Thyroid gland (tissue), 4 donors: Measurements from ENCODE around the gene AK3. TPM values are rescaled to one million over a fixed set of nuclear protein-coding genes. Genes with fewer than 3 reads are reported as not detected.

ENCODE experiments used
- DNase-seq, 2 donors: peaks; one replicate each; pipeline ENCODE4 v3.0.0-alpha.2; 2019
- H3K27ac ChIP-seq, 3 donors: fragments of 200-600 bp; sonication (generic); 1 replicate in 2 of 3; 2 replicates in 1 of 3; pipeline ENCODE4 v1.5.1; 2016 to 2019; ENCODE audit warnings: mild to moderate bottlenecking in 1 of 3, moderate library complexity in 1 of 3
- H3K27me3 ChIP-seq: fragments of 200-600 bp; sonication (generic); one replicate; pipeline ENCODE4 v1.5.1; 2019
- H3K36me3 ChIP-seq, 2 donors: fragments of 200-600 bp; sonication (generic); one replicate each; pipeline ENCODE4 v1.5.1; 2016 to 2019
- H3K4me1 ChIP-seq, 2 donors: fragments of 200-600 bp; sonication (generic); one replicate each; pipeline ENCODE4 v1.5.1; 2017 to 2019
- H3K4me3 ChIP-seq, 3 donors: fragments of 200-600 bp; sonication (generic); replicated peaks in 1 of 3; 1 replicate in 2 of 3; 2 replicates in 1 of 3; pipeline ENCODE4 v1.5.1; 2016; ENCODE audit warnings: mild to moderate bottlenecking in 1 of 3
- H3K9me3 ChIP-seq: fragments of 200-600 bp; sonication (generic); one replicate; pipeline ENCODE4 v1.5.1; 2017
- POLR2A ChIP-seq, 2 donors: fragments of 450-650 bp; IDR thresholded peaks; one replicate each; pipeline ENCODE4 v1.6.1; 2017; ENCODE audit warnings: antibody characterized with exemption in 2 of 2, mild to moderate bottlenecking in 2 of 2, moderate library complexity in 1 of 2
- WGBS, 2 donors: methylation state at CpG; one replicate each; pipeline ENCODE4 v1.1.5; 2017; 5-methylcytosine and 5-hydroxymethylcytosine counted together
- intact Hi-C: fragments of 100-400 bp; cut with DNase I; formaldehyde crosslinking; loops from one replicate; pipeline ENCODE4 v1.15.1; 2023
- total RNA-seq, 4 donors: library from RNA; depleted of rRNA; stranded (reverse); fragments of >200 nt; gene quantifications; one replicate each; pipeline ENCODE4 v1.2.3, GENCODE V29; 2016
- TF ChIP-seq, protein P1 (sequence below), 6 experiments: fragments of 200-600 bp in 3 of 6; fragments of 450-650 bp in 3 of 6; sonication (generic) in 3 of 6; IDR thresholded peaks; one replicate each; pipeline ENCODE4 v1.5.1; 2016 to 2019; ENCODE audit warnings: antibody characterized with exemption in 6 of 6, mild to moderate bottlenecking in 2 of 6, inconsistent platforms in 1 of 6, moderate library complexity in 1 of 6

Gene AK3
- total RNA-seq, 4 donors from 2014 or later = 90.1 to 101 (median 92.7) TPM

DNA sequence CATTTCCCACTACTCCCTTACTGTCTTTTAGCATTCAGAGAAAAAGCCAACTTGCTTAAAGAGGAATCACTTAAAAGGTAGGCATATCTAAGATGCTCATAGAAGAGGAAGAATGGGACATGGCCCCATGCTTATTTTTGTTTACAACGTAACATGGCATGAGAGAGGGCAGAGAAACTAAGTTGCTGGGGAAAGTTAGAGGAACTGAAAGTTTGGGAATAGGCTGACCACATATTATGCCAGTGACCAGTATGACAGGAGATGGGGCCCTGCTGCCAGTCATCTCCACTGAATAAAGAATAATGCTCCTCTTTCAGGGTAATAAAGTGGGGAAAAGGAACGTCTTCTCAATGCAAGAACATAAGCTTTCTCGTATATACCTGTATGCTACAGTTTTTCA, 77.0 kb downstream of the AK3 start:
- H3K9me3 ChIP-seq = no peaks in the 10 kb centered on the region
- DNase-seq = no peak
- peak overlapping the region in 2 of 3 donors; percentile 27 to 91 for H3K27ac ChIP-seq
- H3K4me1 ChIP-seq = peaks cover 28 to 29% of the 10 kb centered on the region in 2 donors
- WGBS, 2 donors = 88 to 92% methylated on average over 3 of the region's 3 CpGs
- TF ChIP-seq, protein P1, sequence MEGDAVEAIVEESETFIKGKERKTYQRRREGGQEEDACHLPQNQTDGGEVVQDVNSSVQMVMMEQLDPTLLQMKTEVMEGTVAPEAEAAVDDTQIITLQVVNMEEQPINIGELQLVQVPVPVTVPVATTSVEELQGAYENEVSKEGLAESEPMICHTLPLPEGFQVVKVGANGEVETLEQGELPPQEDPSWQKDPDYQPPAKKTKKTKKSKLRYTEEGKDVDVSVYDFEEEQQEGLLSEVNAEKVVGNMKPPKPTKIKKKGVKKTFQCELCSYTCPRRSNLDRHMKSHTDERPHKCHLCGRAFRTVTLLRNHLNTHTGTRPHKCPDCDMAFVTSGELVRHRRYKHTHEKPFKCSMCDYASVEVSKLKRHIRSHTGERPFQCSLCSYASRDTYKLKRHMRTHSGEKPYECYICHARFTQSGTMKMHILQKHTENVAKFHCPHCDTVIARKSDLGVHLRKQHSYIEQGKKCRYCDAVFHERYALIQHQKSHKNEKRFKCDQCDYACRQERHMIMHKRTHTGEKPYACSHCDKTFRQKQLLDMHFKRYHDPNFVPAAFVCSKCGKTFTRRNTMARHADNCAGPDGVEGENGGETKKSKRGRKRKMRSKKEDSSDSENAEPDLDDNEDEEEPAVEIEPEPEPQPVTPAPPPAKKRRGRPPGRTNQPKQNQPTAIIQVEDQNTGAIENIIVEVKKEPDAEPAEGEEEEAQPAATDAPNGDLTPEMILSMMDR (IDR thresholded peaks at IDR 0.05) = no peak
- no peak for TF ChIP-seq POLR2A (IDR thresholded peaks at IDR 0.05)
- intact Hi-C loops = no loop called here
- H3K36me3 ChIP-seq = no peaks in the 10 kb centered on the region
- H3K27me3 ChIP-seq = no peaks in the 10 kb centered on the region
- no peak overlapping the region for H3K4me3 ChIP-seq

DNA sequence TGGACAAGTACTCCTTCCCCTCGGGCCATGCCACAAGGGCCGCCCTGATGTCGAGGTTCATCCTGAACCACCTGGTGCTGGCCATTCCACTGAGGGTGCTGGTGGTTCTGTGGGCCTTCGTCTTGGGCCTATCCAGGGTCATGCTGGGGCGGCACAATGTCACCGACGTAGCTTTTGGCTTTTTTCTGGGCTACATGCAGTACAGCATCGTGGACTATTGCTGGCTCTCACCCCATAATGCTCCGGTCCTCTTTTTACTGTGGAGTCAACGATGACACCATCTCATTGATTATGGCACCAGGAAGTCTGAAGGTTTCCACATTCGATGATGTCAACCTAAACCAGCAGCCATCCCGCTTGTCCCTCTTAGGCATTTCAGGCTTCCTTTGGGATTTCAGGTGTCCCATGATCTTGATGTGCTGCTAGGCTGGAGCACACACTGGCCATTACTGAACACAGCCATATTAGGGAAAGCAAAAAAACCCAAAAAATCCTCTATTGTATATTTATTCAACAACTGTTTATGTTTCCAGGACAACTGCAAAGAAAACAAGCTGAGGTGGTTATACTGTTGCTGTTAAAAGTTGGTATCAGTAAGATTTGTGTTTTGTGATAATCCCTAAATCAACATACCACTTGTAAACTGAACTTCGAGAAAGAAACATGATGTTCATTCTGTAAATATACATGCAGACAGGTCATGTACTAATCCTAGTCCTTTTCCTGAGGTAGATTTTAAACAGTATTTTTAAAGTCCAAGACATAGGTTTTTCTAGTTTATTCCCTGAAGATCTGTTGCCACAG, 77.8 kb downstream of the AK3 start:
- 55 to 63% methylated on average over 13 of the region's 13 CpGs for WGBS, 2 donors
- intact Hi-C loops = no loop called here

DNA sequence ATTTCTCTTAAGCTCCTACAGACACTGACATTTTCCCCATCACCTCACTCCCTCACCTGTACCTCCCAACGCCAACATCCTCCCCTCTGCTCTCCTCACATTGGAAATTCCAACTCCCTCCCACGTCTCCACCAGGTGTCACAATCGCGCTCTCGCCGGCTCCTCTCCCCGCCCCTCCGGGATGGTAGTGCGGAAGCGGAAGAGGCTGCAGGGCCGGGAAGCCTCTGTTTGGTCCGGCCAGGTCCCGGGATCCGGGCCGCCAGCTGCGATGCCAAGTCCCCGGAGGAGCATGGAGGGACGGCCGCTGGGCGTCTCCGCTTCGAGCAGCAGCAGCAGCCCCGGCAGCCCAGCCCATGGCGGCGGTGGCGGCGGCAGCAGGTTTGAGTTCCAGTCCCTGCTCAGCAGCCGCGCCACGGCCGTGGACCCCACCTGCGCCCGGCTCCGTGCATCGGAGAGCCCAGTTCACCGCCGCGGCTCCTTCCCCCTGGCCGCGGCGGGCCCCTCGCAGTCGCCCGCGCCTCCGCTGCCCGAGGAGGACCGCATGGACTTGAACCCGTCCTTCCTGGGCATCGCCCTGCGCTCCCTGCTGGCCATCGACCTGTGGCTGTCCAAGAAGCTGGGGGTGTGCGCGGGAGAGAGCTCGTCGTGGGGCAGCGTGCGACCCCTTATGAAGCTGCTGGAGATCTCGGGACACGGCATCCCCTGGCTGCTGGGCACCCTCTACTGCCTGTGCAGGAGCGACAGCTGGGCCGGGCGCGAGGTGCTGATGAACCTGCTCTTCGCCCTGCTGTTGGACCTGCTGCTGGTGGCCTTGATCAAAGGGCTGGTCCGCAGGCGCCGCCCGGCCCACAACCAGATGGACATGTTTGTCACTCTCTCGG, 78.7 kb downstream of the AK3 start, which contains the start of gene PLPP6:
PLPP6 (plus strand) TSS at position 187 of the 881 bp plus-strand sequence; CDS start at position 269, 82 bp downstream.
- Histone ChIP-seq H3K27ac (peak within 1 kb of the TSS; percentile 53 to 91 (median 75)), H3K36me3 (no peaks in the 10 kb centered on the region), H3K4me3 (peak within 1 kb of the TSS; percentile 74 to 88 (median 80)), H3K4me1 (peaks cover 29 to 33% of the 10 kb centered on the region in 2 donors), H3K9me3 (no peaks in the 10 kb centered on the region), H3K27me3 (no peaks in the 10 kb centered on the region)
- TF ChIP-seq, protein P1 (IDR thresholded peaks at IDR 0.05) = peak; percentile 9 to 68 (median 58)
- TF ChIP-seq POLR2A (IDR thresholded peaks at IDR 0.05) = peak in 1 of 2 donors; percentile 86
- intact Hi-C loops = no loop called here
- peak; percentile 91 to 94 for DNase-seq
- 1 to 2% methylated on average over 21 to 27 of the region's 70 CpGs for WGBS, 2 donors

More for the DNA sequence above, 77.8 kb downstream of the AK3 start:
- H3K36me3 ChIP-seq = no peaks in the 10 kb centered on the region
- H3K4me1 ChIP-seq = peaks cover 28 to 29% of the 10 kb centered on the region in 2 donors
- H3K27me3 ChIP-seq = no peaks in the 10 kb centered on the region
- peak overlapping the region; percentile 53 to 91 (median 75) for H3K27ac ChIP-seq
- no peak for TF ChIP-seq POLR2A (IDR thresholded peaks at IDR 0.05)
- TF ChIP-seq, protein P1 (IDR thresholded peaks at IDR 0.05) = no peak
- H3K4me3 ChIP-seq = peak overlapping the region; percentile 74 to 88 (median 80)
- H3K9me3 ChIP-seq = no peaks in the 10 kb centered on the region
- DNase-seq = no peak

DNA sequence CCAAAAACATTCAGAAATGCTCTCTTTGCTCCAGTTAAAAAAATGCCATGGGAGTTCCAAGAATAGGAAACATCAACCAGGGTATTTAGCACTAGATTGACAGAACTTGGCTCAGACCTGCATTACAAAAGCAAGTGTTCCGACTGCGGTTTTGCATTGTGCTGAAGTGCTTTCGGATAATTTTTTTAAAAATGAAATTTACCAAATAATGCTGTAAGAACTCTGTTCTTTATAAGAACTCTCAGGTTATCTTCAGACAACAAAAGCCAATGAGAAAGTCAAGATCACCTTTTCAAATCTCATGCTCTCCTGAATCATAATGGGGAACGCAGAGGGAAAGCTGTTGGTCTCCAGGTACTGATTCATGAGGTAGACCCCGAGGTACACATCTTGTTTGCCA, 79.4 kb downstream of the AK3 start:
- Histone ChIP-seq H3K4me3 (peak overlapping the region in 1 of 3 donors; percentile 80), H3K9me3 (no peaks in the 10 kb centered on the region), H3K36me3 (no peaks in the 10 kb centered on the region), H3K27ac (peak overlapping the region in 2 of 3 donors; percentile 75 to 91), H3K27me3 (no peaks in the 10 kb centered on the region), H3K4me1 (peaks cover 29 to 38% of the 10 kb centered on the region in 2 donors)
- no peak for DNase-seq
- WGBS, 2 donors = 24 to 28% methylated on average over 5 of the region's 5 CpGs
- TF ChIP-seq, protein P1 (IDR thresholded peaks at IDR 0.05) = no peak
- TF ChIP-seq POLR2A (IDR thresholded peaks at IDR 0.05) = no peak
- intact Hi-C loops = no loop called here
